ENCODE data around the gene COL1A1. TPM values are rescaled to one million over a fixed set of nuclear protein-coding genes. Genes with fewer than 3 reads are reported as not detected.

Gene COL1A1
- polyA plus RNA-seq, 1 of the 3 experiments (the other 2 are of a cell fraction), result 1,461 TPM

- TF ChIP-seq REST (IDR thresholded peaks at IDR 0.05; ENCODE audit: low read depth, low read length), result no peak
Observed at GRCh38 chr17:50190603-50191358, 10.7 kb downstream of the COL1A1 start (continued).

- H3F3A ChIP-seq (replicated peaks; ENCODE audit: insufficient read depth), result peaks cover 100% of the 10 kb centered on the region
- H3K4me2 ChIP-seq, result no peak overlapping the region; the same call in 1 of the 2 replicates
- no peak overlapping the region for H3K9ac ChIP-seq
- H3K27ac ChIP-seq (ENCODE audit: low read depth in 2 of 2, low read length in 1 of 2), result peak overlapping the region in 1 of 2 experiments; percentile 100; a peak in 2 of 4 replicates
- TF ChIP-seq POLR2AphosphoS5 (IDR thresholded peaks at IDR 0.05; ENCODE audit: low read depth, low read length), result 0 out of 2 replicates have a peak, but pooled peaks have one; percentile 43
- no peak for TF ChIP-seq ELF1 (IDR thresholded peaks at IDR 0.05)
- no peak for DNase-seq
- peaks cover 100% of the 10 kb centered on the region for H4K20me1 ChIP-seq (ENCODE audit: insufficient read depth)
- peaks cover 56% of the 10 kb centered on the region for H3K79me2 ChIP-seq (ENCODE audit: insufficient read depth)
- no peak overlapping the region for H3K4me3 ChIP-seq (ENCODE audit: low read depth in 2 of 2, low read length in 1 of 2)
- no peaks in the 10 kb centered on the region for H3K27me3 ChIP-seq (ENCODE audit: insufficient read depth)
- no peaks in the 10 kb centered on the region for H3K9me3 ChIP-seq
- peaks cover 0 to 18% of the 10 kb centered on the region in 2 experiments; a peak in 2 of 4 replicates for H3K4me1 ChIP-seq (ENCODE audit: control insufficient read depth in 1 of 2, insufficient read depth in 2 of 2, low read depth in 1 of 2, low read length in 1 of 2)
- H3K36me3 ChIP-seq (replicated peaks in 1 of 2; ENCODE audit: control insufficient read depth in 1 of 2, insufficient read depth in 2 of 2, low read length in 1 of 2), result peaks cover 96 to 98% of the 10 kb centered on the region in 2 experiments
- ChIA-PET POLR2A (no interaction called here), CTCF (interaction anchor here (0.6 to 13.8 kb wide), 7 partner anchors 10 to 107 kb away, joined by 3 to 463 read pairs (median 3); partner anchors contain the start of genes COL1A1 and SGCA)
- H2AFZ ChIP-seq (ENCODE audit: low read depth), result no peak overlapping the region
- H3K9me2 ChIP-seq, result no peaks in the 10 kb centered on the region
- 89% methylated on average over 8 of the region's 8 CpGs for WGBS (ENCODE audit: low lambda C conversion rate)
Observed at GRCh38 chr17:50190293-50190602, 11.2 kb downstream of the COL1A1 start.

- H3K4me3 ChIP-seq (ENCODE audit: low read depth in 2 of 2, low read length in 1 of 2), result no peak overlapping the region
- H3K4me1 ChIP-seq (ENCODE audit: control insufficient read depth in 1 of 2, insufficient read depth in 2 of 2, low read depth in 1 of 2, low read length in 1 of 2), result peaks cover 3 to 18% of the 10 kb centered on the region in 2 experiments; a peak in 2 of 4 replicates
- WGBS (ENCODE audit: low lambda C conversion rate), result 92% methylated on average over 19 of the region's 20 CpGs
- no peak overlapping the region; the same call in 1 of the 2 replicates for H3K4me2 ChIP-seq
- H2AFZ ChIP-seq (ENCODE audit: low read depth), result no peak overlapping the region
- no peaks in the 10 kb centered on the region for H3K9me3 ChIP-seq
- H3K27me3 ChIP-seq (ENCODE audit: insufficient read depth), result no peaks in the 10 kb centered on the region
- peaks cover 100% of the 10 kb centered on the region for H3F3A ChIP-seq (replicated peaks; ENCODE audit: insufficient read depth)
- no peaks in the 10 kb centered on the region for H3K9me2 ChIP-seq
- peaks cover 100% of the 10 kb centered on the region for H4K20me1 ChIP-seq (ENCODE audit: insufficient read depth)
- peak overlapping the region in 1 of 2 experiments; percentile 100; a peak in 2 of 4 replicates for H3K27ac ChIP-seq (ENCODE audit: low read depth in 2 of 2, low read length in 1 of 2)
- H3K79me2 ChIP-seq (ENCODE audit: insufficient read depth), result peaks cover 51% of the 10 kb centered on the region
- DNase-seq, result no peak
- H3K36me3 ChIP-seq (replicated peaks in 1 of 2; ENCODE audit: control insufficient read depth in 1 of 2, insufficient read depth in 2 of 2, low read length in 1 of 2), result peaks cover 97 to 98% of the 10 kb centered on the region in 2 experiments
- ChIA-PET CTCF (interaction anchor here (1.0 to 13.8 kb wide), 7 partner anchors 9 to 107 kb away, joined by 3 to 463 read pairs (median 4); partner anchors contain the start of genes COL1A1 and SGCA), POLR2A (no interaction called here)
- H3K9ac ChIP-seq, result no peak overlapping the region
- TF ChIP-seq CHD2 (IDR thresholded peaks at IDR 0.05; ENCODE audit: low read length, partially characterized antibody), result no peak
- no peak for TF ChIP-seq RXRA (IDR thresholded peaks at IDR 0.05; ENCODE audit: borderline replicate concordance, low read depth)
- no peak for TF ChIP-seq YY1 (IDR thresholded peaks at IDR 0.05; ENCODE audit: low read depth)
- no peak for TF ChIP-seq GATA2 (CRISPR knock-in tag; IDR thresholded peaks at IDR 0.05)
- no peak for TF ChIP-seq EZH2phosphoT487 (IDR thresholded peaks at IDR 0.05; ENCODE audit: borderline replicate concordance, low read depth)
- TF ChIP-seq TEAD4 (IDR thresholded peaks at IDR 0.05; ENCODE audit: borderline replicate concordance, insufficient read depth), result no peak
- TF ChIP-seq SIN3A (IDR thresholded peaks at IDR 0.05; ENCODE audit: borderline replicate concordance, low read depth, low read length), result no peak
- TF ChIP-seq, protein P1, sequence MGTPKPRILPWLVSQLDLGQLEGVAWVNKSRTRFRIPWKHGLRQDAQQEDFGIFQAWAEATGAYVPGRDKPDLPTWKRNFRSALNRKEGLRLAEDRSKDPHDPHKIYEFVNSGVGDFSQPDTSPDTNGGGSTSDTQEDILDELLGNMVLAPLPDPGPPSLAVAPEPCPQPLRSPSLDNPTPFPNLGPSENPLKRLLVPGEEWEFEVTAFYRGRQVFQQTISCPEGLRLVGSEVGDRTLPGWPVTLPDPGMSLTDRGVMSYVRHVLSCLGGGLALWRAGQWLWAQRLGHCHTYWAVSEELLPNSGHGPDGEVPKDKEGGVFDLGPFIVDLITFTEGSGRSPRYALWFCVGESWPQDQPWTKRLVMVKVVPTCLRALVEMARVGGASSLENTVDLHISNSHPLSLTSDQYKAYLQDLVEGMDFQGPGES (IDR thresholded peaks at IDR 0.05; ENCODE audit: low read depth, low read length), result no peak
- TF ChIP-seq FOSL2 (IDR thresholded peaks at IDR 0.05; ENCODE audit: borderline replicate concordance, low read depth), result no peak
- TF ChIP-seq RAD21 (IDR thresholded peaks at IDR 0.05; ENCODE audit: low read length), result no peak
- no peak for TF ChIP-seq MXI1 (IDR thresholded peaks at IDR 0.05; ENCODE audit: low read depth, low read length)
- TF ChIP-seq, protein P2, sequence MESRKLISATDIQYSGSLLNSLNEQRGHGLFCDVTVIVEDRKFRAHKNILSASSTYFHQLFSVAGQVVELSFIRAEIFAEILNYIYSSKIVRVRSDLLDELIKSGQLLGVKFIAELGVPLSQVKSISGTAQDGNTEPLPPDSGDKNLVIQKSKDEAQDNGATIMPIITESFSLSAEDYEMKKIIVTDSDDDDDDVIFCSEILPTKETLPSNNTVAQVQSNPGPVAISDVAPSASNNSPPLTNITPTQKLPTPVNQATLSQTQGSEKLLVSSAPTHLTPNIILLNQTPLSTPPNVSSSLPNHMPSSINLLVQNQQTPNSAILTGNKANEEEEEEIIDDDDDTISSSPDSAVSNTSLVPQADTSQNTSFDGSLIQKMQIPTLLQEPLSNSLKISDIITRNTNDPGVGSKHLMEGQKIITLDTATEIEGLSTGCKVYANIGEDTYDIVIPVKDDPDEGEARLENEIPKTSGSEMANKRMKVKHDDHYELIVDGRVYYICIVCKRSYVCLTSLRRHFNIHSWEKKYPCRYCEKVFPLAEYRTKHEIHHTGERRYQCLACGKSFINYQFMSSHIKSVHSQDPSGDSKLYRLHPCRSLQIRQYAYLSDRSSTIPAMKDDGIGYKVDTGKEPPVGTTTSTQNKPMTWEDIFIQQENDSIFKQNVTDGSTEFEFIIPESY (IDR thresholded peaks at IDR 0.05; ENCODE audit: borderline replicate concordance, low read depth), result no peak
- no peak for TF ChIP-seq SMC3 (IDR thresholded peaks at IDR 0.05; ENCODE audit: low read depth, low read length)
Observed at GRCh38 chr17:50189550-50190292, 11.7 kb downstream of the COL1A1 start.
